GM18868 (cell line): ENCODE measurements around the gene GALNT14.

Source experiments
- ATAC-seq: cut with Tn5 transposase; IDR thresholded peaks from one replicate; pipeline ENCODE4 v1.9.1; 2021; ENCODE audit warnings: mild to moderate bottlenecking, moderate library complexity; ENCODE audit not compliant: unreplicated experiment

The GALNT14 gene

DNA sequence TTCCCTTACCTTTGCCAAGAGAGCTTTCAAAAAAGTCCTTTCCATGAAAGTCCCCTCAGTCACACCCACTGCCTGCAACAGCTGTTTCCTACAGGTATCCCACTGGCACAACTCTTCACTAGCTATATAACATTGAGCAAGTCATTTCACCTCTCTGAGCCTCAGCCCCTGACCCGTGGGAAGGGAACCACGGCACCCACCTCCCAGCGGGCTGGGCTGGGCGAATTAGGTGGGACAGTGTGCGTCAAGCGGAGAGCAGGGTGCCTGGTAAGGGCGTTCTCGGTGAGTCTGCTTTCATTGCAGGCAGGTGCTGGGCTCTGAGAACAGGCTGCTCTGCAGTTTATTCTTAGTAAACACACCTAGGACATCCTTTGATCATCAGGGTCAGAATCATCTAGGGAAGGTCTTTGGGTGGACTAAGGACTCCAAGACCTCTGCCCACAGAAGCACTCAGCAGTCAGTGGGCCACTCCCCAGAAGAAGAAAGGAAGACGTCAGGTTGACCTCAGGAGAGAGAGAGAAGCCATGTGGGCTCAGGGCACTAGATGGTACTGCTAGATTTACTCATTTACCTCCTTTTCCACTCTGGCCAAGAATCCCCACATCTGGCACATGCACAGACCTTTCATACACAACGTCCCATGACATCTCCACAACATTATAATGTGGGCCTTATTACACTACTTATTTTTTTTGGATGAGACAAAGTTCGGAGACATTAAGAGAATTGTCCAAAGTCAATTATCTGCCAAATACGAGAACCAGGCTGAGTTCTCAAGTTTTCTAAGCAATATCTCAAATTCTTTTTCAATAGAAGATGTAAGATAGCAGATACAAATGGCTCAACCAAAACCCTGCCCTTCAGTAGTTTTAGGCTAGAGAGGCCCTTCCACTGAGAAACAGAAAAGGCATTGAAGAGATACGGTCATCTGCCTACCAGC lies 79.9 kb downstream of the GALNT14 start:
- no peak for ATAC-seq

DNA sequence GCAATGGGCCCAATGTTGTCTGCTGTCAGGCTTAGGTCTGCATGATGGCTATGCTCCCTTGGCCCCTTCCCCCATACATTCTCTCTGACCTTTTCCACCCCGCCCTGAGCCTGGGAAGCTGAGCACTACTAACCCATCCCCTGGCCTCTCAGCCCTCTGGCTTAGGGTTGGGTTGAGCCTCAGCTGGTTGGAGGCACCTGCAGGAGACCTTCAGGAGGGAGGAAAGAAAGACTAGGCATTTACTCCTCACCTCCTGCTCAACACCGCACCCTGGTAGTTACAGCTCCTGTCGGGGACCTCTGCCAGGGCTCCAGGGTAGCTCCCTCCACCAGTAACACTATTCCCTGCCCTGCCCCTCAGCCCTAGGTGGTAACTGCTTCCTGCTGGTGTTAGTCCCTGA lies 80.5 kb downstream of the GALNT14 start:
- ATAC-seq: no peak

DNA sequence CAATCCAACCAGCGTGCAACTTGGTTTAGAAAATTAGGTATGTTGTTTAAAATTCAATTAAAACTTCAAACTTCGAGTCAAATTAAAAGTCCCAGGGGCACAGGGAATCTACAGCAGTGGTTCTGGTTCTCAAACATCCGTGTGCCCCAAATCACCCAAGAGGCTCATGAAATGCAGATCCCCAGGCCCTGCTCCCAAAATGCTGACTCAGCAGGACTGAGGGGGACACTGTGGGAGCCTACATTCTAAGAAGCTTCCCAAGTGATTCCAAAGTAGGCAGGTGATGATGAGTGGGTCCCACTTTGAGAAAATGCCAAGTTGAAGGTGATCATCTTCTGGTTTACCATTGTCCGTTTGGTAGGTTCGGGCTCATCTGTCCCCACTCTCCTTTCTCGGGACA lies 82.3 kb downstream of the GALNT14 start:
- no peak for ATAC-seq

DNA sequence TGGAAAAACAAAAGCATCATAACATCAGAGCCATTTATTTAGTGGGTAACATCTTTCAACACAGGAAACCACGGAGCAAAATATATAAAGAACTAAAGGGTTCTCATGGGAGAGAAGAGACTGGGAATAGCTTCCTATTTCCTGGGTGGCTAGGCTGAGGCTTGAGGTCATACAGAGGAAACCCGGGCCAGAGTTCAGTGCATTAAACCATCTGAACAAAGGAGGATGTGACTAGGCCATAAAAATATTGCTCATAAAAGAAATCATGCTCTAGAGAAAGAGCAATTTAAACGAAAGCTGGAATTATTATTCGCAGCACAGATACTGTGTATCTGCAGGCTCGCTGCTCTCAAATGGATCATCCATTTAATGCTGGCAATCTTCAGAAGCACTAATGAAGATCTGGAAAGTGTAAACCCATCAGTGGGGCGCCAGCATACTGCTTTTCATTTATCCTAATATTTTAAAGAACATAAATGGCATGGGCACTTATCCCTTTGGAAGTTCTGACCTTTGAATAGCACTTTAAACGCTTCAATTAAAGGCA lies 83.3 kb downstream of the GALNT14 start:
- ATAC-seq: no peak

DNA sequence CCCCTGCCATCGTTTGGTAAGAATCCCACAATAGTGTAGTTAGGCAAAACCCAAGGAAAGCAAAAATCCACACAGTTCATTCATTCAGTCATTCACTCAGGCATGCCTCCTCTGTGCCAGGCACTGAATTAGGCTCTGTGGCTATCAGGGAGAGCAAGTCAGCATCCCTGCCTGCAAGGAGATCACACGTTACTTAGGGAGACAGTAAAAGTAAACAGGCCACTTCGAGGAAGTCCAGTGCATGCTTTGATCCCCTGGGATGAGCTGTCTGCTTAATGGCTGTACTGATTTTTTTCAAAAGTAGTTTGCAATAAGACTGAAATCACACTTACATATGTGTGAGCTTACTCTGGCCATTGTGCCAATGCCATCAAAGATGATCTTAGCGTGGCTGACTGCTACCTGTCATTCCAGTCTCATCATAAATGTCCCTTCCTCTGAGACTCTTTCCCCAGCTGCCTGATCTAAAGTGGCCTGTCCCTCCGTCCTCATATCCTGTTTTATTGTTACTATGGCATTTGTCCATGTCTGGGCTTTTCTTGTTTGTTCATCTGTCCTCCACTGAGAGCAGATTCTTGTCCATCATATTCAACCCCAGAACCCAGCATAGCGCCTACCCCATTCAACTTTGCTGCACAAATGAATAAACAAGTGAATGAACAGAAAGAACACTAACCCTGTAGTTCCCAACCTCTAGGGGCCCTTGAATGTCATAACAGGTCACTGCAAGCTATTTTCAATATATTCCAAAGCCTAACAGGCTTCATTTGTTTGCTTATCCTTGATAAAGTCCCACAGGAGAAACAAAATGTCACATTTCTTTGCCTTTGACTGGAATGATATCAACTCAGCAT lies 84.1 kb downstream of the GALNT14 start:
- ATAC-seq: no peak

DNA sequence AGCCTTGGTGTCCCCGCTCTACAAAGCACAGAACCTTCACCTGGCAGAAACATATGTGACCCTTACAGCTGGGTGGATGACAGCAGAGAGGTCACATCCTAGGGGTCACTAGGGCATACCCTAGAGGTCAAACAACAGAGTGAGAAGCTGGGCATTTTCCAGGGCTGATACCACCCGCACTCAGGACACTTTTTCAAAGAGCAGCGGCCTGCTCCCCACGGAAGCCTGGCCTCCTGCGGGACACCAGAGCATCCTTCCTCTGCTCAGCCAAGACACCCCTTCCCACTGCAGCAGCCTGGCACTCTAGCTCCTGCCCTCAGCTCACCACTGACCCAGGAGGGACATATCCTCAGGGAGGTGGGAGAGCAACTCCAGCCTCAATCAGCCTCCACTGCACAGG lies 86.0 kb downstream of the GALNT14 start:
- ATAC-seq: no peak

DNA sequence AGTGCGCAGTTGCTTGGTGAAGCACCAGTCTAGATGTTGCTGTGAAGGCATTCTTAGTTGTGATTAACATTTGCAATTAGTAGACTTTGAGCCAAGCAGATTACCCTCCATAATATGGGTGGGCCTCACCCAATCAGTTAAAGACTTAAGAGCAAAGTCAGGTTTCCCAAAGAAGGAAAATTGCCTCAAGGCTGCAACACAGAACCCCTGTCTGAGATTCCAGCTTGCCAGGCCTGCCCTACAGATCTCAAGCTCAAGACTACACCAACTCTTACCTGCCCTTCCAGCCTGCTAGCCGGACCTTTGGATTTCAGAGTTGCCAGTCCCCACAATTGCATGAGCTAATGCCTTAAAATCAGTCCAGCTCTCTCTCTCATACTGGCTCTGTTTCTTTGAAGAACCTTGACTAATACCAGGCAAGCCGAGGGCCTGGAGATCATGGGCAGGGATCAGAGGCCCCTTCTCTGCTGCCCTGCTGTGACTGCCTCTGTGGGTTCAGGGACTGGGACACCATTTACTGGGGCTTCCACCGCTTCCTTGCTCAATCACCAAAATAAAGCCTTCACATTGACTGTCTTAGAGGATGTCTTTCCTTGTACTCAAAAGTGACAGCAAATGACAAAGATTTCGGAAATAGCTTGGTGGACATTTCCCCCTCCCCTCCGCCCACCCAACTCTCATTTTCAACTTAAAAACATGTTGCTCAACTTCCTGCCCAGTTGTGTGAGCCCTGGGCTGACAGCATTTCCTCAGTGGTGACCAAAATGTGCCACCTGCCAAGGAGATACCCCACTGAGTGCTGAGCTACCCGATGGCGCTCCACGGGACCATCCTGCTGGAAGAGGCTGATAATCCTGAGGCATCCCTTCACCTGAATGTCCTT lies 86.7 kb downstream of the GALNT14 start:
- no peak for ATAC-seq

DNA sequence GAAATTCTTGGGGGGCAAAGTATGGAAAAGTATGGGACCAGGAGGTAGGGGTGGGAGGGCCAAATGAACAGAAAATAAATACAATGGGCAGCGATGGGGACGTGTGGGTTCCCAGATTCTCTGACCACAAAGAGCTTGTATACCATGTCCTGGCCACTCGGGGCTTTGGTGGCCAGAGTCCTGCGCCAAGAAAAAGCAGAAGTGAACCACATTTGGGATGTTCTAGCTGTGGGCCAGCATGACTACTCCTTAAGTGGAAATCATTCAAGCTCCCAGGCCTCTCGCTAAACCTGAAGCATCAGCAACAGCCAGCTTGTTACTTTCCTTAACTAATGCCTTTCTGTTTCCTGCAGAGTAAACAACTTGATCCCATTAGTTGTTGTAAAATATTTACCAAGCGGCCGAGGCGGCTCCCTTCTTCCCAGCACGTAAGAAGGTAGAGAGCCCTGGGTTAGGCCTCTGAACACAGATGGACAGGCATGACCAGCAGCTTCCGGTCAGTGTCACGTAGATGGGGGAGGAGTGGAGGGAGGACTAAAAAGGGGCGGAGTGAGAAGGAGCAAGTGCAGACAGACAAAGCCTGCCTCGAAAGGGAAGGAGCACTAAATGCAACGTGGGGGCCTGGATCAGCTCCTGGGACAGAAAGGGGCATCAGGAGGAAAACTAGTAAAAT lies 88.2 kb downstream of the GALNT14 start:
- ATAC-seq: no peak

DNA sequence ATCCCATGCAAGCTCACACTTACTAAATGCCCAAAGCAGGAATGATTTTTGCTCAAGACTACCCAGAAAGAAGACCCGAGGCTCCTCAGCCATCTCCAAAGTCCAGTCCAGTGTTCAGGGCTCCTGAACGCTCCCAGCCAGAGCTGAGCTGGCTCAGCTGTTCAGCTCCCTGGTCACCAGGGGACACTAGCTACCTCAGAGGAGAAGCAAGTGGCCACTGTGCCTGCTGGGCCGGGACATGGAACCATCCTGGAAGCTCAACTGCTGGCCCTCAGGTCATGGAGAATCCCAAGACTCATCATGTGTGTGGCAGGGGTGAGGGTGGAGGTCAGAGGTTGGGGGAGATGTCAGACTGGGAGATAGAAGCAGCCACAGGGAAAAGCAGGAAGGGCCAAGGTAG lies 89.0 kb downstream of the GALNT14 start:
- no peak for ATAC-seq

DNA sequence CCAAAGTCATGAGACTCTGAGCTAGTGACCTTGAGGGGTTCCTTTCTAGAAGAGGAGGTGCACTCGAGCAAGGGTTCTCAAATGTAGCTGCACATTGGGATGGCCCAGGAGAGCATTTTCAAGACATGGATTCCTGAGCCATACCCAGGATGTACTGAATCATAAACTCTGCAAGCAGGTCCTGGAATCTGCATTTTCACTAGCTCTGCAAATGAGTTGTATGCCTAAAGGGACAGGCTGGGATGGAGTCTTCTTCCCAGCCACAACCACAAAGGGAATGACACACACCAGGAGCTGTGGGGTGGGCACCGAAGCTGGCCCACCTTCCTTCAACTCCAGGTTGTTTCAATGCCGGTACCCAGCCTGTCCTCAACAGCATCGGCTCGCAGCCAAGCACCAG lies 90.6 kb downstream of the GALNT14 start:
- no peak for ATAC-seq

DNA sequence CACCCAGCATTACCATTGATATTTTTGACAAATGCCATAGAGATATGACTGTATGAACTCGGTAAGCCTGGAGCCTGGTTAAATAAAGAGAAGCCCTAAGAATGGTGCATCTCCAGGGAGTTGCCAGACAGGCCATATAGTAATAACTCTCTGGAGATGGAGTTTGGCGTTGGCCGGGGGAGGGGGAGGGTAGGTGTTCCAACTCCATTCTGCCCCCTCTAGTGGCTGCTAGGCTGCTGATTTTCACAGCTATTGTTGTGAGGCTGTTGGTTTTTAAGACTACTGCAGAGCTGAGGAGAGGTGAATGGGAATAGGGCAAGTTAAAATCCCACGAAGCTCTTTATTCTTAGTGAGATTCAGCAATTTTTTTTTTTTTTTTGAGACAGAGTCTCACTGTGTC lies 99.9 kb downstream of the GALNT14 start:
- ATAC-seq: no peak

DNA sequence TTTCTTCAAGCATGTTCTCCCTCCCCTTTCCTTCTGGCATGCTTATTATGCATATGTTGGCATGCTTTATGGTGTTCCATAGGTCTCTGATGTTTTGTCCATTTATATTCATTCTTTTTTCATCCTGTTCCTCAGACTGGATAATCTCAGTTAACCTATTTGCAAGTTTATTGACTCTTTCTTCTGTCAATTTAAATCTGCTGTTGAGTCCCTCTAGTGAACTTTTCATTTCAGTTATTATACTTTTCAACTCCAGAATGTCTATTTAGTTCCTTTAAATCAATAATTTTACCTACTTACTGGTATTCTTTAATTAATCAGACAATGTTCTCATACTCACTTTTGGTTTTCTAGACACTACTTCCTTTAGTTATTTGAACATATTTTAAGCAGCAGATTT lies 101.2 kb downstream of the GALNT14 start:
- no peak for ATAC-seq

DNA sequence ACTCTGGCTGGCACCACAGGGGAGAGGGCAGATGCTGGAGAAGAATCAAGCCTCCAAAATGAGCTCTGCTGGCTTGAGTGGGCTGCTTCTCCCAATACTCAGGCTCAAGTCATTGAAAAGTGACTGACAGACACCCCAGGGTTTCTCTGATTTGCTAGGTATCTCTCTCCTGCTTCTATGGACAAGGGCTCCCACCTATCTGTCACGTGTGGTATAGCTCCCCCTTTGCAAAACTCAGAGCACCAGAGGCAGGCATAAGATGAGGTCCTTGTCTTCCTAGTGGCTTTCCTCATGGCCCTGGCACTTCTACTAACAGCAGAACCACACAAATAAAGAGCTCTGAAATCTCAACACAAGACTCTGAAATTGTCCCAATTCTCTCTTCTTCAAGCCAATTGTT lies 105.2 kb downstream of the GALNT14 start:
- ATAC-seq: no peak

DNA sequence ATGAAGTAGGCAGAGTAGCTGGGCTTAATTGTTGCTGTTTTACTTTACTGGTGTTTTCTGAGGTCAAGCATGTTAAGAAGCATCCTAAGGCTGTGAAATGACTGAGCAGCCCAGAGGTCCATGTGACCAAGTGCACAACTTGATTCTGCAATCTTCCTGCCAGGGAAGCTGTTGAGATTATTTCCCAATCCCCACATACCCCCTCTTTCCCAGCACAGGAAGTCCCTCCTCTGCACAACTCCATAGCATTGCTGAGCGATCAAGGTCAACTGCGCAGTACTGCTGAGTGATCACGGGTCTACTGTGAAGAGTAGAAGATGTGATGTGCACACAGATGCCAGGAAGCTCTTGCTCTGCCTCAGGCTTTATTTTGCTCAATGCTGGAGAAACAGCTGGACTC lies 105.8 kb downstream of the GALNT14 start:
- ATAC-seq: no peak

DNA sequence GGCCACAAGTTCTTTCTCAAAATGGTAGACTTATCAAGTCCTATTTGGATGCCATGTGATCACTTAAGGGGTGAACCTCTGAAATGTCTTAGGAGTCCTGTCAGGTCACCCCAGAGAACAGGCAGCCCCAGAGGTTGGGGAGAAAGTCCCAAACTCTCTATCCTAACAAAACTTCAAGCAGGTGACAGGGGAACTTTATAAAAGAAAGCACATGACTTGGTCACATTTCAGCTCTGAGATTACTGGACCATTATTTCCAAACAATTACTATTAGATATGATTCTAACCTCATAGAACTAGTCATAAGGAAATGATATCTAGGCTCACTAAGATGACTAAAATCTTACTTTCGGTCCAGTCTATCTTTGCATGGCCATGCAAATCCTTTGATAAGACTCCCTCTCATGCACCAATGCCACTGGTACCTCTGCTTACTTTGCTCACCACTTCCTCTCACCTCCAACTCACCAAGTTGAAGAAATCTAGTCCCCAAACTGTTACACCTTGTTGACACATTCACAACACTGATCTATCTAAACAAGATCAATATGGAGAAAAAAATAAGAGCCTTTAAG lies 107.0 kb downstream of the GALNT14 start:
- peak; percentile 90 for ATAC-seq

DNA sequence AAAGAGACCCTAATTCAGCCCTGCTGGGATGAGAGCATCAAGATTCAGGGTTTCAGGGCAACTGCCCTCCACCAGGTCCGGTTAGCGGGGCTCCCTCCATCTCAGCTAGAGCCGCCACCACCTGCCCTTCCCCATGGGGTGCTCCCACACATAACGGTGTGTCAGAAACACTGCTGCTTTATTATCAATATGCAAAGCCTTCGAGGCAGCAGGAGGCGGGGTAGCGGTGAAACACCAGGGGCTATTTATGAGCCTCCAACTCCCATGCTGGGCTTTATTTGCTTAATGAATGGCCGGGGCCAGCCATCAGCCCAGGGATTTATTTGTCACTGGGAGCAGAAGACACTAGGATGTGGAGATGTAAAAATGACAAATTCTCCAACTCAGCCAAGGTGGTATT lies 109.8 kb downstream of the GALNT14 start:
- no peak for ATAC-seq

DNA sequence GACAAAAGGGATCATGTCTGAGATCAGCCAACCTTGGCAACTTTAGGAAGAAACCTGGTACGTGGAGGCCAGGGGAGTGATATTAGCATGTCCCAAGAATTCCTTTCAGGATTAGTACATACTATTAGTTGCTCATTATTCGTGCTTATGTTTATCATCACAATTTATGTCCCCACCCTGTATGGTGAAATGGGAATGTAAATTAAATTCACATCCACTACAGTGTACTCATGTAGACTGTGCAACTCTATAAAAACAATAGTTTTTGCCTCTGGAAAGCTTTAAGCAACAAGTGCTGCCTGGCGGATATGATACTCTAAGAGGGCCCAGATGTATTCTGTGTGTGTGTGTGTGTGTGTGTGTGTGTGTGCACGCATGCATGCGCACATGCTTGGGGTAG lies 110.7 kb downstream of the GALNT14 start:
- ATAC-seq: no peak

DNA sequence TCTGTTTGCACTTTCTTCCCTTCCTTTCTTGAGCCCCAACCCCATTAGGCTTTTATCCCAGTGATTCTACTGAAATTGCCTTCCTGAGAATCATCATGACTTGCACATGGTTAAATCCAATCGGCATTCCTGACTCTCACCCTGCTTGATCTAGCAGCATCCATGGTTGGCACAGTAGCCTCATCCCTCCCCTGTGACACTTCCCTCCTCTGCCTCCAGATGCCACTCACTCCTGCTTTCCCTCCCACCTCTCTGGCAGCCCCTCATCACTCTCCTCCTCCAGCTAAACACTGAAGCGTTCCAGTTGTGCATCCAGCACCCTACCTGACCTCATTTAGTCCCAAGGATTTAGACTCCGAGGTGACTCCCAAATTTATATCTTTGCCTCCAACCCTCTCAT lies 114.7 kb downstream of the GALNT14 start:
- ATAC-seq: no peak

DNA sequence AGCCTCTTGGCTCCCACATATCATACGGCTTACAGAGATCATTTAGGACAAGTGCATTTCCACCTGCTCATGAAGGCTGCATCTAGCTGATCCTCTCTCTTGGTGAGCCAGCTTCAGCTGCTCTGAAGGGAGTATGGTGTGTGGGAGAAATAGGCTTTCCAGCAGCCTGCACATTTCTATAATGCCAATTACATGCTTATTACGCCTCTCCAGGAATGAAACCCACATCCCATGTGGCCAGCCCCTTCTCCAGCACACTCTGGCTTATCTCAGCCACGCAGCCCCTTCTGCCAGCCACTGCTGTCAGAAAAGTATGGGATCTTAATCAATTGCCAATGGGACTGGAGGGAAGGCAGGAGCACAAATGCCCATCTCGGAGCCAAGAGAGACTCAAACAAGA lies 117.5 kb downstream of the GALNT14 start:
- ATAC-seq: no peak

DNA sequence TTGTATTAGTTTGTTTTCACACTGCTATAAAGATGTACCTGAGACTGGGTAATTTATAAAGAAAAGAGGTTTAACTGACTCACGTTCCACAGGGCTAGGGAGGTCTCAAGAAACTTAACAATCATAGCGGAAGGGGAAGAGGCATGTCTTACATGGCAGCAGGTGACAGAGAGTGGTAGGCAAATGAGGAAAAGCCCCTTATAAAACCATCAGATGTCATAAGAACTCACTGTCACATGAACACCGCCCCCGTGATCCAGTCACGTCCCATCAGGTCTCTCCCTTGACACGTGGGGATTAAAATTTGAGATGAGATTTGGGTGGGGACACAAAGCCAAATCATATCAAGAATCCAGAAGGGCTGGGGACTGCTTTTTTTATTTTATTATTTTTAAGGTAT lies 120.0 kb downstream of the GALNT14 start:
- ATAC-seq: no peak
